GM19438 (cell line): Measurements from ENCODE around the gene ADAMTS18.
"Not testable (repeated sequence)": the region's sequence is repeated elsewhere in the genome, so short reads cannot be mapped to it uniquely, and the experiment has no call there.

Experiments used
- ATAC-seq: cut with Tn5 transposase; IDR thresholded peaks from one replicate; pipeline ENCODE4 v1.9.1; 2021; ENCODE audit warnings: low read depth; ENCODE audit not compliant: unreplicated experiment

The ADAMTS18 gene

DNA sequence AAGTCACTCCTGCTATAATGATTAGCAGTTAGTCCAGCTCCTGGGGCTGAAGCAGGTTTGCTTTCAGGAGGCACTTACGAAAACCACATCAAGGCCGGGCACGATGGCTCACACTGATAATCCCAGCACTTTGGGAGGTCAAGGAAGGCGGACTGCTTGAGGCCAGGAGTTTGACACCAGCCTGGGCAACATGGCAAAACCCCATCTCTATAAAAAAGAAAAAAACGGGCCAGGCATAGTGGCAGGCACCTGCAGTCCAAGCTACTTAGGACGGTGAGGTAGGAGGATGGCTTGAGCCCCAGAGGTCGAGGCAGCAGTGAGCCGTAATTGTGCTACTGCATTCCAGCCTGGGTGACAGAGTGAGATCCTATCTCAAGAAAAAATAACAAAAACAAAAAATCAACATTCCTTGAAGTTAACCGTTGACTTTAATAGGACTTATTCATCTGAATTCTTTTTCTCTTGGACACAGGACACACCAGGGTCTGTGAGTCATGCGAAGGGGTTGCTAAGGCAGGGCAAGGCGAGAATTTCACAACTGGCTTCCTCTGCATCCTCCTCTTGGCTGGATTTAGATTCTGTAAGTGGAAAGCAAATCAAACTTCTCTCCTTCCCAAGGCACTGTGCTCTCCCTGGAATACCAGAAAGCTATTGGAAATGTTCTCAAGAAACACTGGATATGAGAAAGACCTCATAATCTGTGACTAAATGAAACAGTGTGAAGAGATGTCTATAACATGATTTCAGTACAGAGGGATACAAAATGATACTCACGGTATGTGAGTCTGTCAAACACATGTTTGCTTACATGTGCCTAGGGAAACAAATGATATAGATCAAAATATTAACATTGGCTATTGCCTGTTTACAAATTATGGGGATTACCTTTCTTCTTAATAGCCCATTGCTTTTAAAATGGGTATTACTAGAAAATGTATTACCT lies 136.1 kb downstream of the ADAMTS18 start:
- ATAC-seq = no peak

DNA sequence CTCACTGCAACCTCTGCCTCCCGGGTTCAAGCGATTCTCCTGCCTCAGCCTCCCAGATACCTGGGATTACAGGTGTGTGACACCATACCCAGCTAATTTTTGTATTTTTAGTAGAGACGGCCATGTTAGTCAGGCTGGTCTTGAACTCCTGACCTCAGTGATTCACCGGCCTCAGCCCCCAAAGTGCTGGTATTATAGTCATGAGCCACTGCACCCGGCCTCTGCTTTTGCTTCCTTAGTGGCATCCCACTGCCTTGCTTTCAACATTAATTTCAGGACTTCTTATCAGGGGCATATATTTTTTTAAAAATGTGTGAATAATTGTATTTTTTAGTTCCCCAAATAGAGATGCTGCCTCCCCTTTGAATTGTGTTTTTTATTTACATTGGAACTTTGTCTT lies 136.8 kb downstream of the ADAMTS18 start:
- no peak for ATAC-seq

DNA sequence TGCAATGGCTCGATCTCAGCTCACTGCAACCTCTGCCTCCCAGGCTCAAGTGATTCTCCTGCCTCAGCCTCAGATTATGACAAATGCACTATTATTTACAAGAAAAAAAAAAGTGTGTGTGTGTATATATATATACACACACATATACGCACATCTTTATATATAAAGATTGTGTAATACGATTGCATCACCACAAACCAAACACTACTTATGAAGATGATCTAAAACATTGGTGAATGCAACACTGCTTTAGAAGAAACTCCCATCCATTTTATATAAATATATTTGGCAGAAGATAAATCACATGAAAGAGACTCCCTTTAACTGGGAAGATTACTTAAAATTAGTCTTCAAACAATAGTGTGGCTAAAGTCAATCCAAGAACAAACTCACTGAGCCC lies 138.9 kb downstream of the ADAMTS18 start:
- ATAC-seq = no peak

DNA sequence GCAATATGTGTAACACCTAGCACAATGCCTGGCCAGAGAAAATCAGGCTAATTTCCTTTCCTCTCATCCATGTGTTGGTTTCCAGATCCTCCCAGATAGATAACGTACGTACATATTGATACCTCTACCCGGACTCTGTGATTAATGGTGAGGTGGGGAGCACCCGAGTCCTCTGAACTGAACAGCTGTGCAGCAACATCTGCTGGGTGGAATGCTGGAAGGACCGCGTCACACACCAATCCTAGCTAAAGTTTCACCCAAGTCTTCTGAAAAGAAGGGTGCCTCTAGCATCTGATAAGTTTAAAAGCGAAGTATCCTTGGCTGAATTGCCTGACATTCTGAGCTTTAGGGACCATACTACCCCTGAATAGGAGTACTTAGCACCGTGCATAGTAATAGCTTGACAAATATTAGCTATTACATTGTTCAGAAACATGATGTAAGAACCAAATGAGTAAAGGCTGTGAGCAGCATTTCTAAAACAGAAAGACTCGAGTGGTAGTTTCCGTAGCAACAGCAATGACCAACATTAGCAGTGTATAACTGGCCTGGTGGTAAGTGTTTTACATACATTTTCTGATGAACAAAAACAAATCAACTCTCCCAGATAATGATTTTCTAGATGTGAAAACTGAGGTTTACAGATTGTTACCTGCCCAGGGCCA lies 144.3 kb downstream of the ADAMTS18 start:
- no peak for ATAC-seq

DNA sequence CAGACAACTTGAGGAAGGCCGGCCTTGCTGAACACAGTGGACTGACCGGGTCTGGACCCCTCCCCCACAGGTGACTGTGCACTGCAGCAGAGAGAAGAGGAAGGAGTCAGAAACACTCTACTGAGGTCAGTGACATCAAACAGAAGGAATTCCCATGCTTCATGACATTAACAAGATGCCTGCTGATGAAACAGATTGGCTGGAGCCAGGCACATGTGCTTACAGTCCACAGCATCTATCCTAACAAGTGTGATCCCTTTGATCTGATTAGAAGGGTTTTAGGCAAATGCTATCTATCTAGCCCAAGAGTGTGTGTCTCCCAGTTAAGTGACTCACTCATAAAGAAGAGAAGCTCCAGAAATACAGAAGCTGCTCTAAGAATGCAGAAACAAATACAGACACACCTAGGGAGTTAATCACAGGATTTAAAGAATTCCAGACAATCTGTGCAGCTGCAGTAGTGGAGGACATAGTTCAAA lies 145.5 kb downstream of the ADAMTS18 start:
- no peak for ATAC-seq

DNA sequence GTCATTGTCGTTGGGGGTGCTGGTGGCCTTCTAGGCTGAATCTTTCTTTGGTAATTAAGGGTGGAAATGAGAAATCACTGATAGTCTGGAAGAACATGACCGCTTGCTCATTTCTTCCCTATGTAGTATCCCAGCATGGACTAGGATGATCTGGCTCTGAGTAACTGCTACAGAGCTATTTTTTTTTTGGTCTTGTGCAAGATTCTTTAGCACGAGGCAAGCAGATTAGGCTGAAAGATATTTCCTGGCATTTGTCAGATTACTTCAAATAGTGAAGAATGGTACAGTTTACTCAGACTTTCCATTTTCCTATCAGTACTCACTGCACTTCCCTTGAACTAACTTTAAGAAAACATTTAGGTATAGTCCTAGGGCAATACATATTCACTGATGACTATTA lies 146.6 kb downstream of the ADAMTS18 start:
- no peak for ATAC-seq

DNA sequence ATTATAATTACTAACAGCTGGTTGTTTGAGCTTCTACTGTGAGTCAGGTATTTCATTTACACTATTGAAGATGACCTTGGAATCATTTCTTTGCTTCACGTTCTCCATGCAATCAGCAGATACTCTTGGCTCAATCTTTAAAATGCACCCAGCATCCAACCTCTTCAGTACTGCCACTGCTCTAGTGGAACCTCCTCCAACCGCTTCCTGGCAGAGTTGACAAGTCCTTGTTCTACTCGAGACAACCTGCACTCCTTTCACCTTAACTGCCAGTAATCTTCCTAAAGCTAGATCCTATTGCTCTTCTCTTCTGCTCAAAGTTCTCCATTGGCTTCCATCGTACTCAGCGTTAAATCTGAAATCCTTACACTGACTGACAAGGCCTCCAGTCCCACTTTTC lies 149.2 kb downstream of the ADAMTS18 start:
- ATAC-seq = no peak

DNA sequence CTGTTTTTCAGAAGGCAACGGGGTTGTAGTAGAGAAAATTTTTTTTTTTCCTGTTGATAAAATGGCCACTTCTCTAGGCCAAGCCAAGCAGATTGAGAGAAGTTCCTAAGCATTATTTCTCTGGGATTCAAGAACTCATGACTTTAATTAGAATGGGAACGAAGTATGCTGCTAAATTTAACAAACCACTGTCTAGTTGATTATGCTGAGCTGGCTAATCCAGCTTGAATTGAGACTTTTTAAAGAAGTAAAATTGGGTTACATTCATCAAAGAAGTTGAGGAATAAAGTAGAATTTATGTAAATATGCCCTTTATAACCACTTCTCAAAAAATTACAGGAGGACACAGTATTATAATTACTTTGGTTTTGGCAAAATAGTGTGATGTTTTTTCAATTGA lies 152.5 kb downstream of the ADAMTS18 start:
- ATAC-seq = no peak

DNA sequence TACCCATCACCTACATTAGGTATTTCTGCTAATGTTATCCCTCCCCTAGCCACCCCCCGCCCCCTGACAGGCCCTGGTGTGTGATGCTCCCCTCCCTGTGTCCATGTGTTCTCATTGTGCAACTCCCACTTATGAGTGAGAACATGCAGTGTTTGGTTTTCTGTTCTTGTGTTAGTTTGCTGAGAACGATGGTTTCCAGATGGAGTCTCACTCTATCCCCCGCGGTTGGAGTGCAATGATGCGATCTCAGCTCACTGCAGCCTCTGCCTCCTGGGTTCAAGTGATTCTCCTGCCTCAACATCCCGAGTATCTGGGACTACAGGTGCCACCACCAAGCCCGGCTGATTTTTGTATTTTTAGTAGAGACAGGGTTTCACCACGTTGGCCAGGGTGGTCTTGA lies 155.5 kb downstream of the ADAMTS18 start:
- not testable (repeated sequence) for ATAC-seq

DNA sequence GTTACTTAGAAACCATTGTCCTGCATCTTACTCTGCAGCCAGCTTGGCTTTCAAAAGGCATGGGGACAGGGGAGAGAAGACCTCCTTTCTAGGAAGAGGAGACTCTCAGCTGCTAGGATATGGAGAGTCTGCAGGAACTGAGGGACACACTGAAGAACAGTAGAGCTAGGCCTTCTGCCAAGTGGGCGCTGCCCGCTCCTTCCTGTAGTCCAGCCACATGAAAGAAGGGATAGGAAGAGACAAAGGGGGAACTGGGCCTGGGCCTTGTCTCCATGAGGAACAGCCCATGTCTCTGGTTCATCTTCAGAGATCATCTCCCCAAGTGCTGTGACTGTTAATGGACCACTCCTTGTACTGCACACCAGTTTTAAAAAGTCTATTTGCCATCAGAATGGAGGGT lies 157.3 kb downstream of the ADAMTS18 start:
- ATAC-seq = no peak

DNA sequence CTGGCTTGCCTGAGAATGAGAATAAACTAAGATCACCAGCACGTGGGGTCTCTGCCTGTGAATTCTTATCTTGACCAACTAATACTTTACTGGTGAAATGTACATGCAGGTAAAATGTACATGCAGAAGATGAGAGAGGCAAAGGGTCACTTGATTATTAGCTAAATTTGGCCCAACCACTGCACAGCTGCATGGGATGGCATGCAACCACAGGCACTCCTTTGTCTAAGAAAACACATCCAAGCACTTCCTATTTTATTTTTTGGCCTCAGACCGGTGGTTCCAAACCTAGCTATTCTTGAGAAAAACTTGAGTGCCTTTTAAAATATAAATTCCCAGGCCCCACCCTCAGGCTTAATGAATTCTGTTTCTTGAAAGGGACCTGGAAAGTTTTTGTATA lies 157.7 kb downstream of the ADAMTS18 start:
- no peak for ATAC-seq

DNA sequence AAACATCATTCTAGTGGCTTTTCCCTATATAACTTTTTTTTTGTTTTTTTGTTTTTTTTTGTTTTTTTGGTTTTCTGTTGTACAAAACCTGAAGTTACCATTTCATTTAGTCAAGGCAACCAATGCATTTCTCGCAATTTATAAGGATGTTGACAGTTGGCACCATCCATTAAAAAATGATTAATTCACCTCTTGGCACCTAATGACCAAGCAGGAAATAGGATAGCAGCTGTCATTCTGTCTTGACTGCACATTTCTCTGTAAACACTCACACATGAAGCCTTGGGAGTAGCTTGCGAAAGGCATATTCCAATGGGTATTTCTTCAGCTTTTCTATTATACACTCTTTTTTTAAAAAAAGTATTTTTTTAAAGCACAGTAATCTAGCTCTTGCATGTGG lies 158.2 kb downstream of the ADAMTS18 start:
- ATAC-seq = no peak

DNA sequence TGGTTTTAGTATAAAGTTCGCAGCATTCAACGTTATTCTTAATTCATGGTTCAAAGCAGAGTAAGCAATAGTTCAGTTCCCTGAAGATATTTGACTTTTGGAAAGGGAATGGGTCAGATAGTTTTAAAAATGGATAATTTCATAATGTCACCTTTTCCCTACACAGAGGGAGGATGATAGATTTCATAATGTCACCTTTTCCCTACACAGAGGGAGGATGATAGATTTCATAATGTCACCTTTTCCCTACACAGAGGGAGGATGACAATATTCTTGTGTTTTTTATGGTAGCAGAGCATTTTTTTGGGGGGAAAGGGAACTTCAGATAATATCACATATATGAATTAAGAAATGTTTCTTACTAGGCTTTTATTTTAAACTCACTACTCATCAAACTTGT lies 159.5 kb downstream of the ADAMTS18 start:
- ATAC-seq = not testable (repeated sequence)

DNA sequence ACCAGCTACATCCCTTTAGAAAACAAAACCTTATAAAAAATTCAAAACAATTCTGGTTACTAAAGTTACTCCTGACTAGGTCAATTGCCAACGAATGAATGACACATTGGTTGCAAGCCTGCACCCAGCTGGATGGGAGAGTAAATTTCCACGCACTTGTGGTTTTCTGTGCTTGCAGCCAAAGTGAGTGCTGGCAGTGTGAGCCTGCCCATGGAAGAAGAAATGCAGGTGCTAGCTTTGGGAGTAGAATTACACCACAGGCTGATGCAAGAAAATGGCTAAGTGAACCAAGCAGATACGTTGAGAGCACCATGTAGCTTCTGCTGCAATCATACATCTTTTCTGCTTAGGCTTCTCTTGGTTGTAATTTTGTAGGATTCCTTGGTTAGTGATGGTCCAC lies 161.0 kb downstream of the ADAMTS18 start:
- ATAC-seq = no peak

DNA sequence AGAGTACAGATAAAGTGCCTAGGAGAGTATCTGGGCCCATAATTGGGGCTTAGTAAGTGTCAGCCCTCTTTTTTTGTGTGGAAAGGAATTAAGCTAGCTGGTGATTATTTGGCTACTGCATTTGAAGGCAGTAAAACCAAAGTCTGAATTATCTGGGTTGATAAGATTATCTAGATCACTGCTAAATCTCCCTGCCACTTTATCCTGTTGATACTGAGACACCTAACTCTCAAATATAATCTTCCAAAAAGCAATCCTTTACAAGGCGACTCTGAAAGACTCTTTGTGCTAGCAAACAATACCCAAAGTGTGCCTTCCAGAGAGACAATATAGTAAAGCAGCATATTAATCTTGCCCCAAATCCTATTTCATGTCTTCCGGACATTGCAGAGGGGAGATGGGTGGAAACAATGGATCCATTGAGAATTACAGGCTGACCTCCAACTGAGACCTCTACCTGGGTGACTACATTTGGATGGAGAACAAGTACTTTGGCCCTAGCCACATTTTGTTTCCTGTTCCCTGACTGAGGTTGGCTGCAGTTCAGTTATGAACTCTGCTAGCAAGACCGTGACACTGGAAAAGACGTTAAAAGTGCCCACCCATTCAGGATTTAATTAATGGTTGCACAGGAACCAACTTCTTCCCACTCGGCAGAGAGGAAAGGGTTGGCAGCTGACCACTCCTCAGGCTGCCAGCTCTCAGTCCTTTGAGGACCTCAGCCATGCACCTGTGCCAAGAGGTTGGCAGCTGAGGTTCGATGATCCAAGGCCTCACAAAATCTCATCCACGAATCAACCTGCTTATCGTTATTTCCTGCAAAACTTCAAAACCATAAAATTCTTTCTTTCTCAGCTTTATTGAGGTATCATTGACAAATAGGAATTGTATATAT lies 163.1 kb downstream of the ADAMTS18 start:
- ATAC-seq = no peak

DNA sequence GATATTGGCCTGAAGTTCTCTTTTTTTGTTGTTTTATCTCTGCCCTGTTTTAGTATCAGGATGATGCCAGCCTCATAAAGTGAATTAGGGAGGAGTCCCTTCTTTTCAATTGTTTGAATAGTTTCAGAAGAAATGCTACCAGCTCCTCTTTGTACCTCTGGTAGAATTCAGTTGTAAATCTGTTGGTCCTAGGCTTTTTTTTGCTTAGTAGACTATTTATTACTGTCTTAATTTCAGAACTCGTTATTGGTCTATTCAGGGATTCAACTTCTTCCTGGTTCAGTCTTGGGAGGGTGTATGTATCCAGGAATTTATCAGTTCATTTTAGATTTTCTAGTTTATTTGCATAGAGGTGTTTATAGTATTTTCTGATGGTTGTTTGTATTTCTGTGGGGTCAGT lies 168.6 kb downstream of the ADAMTS18 start:
- ATAC-seq = not testable (repeated sequence)

DNA sequence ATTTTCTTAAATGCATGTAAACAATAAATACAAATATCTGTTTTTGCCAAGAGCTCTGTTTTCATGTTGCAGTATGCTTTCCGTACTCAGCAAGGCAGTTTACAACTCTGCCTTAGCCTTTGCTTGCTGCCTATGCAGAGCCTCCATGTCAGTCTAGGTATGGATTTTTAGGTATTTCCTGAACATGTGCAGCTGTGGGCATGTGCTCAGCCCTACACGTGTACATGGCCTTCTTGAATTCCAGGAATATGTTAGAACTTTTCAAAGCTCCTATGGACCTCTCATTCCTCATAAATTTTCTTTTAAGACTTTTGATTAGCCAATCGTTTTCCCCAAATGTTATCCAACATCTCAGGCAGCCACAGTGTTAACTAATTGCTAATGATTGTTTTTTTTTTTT lies 171.9 kb downstream of the ADAMTS18 start:
- ATAC-seq = no peak

DNA sequence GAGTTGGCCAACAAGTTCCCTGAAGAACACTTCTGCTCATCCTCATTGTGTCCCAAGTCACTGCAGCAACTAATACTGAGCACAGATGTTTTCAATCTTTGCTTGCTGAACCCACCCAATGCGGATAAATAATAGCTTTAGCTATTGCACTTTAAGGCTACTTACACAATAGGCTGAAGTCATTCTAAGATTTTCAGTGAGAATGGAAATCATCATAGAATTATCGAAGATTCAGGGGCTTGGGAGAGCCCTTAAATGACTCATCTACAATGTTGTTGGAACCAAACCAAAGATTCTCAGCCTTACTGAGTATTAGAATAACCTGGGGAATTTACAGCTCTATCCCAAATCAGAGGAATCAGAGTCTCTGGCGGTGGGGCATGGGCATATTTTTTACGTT lies 184.4 kb downstream of the ADAMTS18 start:
- ATAC-seq = no peak

DNA sequence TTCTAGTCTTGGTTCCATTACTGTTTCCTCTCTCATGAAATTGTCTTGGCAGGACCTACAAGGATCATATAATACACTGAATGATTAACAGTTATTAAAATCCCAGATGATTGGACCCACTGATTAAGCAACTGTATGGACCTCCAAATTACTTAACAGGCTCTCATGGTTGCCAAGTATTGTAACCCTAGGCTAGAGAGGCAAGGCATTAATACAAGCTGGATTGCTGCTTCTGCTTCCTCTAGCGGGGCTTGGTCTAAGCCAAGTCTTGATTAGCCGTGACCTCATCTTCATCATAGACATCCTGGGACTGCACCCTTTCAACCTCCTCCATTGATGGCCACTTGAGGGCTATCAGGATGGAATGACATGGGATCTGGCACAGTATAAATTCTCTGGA lies 188.7 kb downstream of the ADAMTS18 start:
- ATAC-seq = no peak

DNA sequence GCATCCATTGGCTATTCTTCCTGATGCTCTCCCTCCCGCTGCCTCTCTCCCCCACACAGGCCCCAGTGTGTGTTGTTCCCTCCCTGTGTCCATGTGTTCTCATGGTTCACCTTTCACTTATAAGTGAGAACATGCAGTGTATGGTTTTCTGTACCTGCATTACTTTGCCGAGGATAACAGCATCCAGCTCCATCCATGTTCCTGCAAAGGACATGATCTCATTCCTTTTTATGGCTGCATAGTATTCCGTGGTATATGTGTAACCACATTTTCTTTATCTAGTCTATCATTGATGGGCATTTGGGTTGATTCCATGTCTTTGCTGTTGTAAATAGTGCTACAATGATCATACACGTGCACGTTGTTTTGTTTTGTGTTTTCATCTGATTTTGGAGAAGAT lies 192.4 kb downstream of the ADAMTS18 start:
- ATAC-seq = not testable (repeated sequence)

DNA sequence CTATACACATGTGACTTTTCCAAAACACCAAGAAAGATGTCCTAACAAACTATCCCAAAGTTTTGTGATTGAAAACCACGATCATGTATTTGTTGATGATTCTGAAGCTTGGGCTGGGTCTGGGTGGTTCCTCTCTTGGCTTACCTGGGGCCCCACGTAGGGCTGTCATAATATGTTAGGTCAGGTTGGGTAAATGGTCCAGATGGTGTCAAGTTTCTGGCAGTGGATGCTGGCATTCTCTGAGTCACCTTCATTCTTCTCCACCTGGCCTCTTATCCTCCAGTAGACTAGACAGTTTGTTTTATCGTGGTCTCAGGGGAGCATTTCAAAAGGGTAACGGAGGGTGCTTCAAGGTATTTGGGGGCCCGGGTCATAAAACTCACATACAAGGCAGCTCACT lies 196.2 kb downstream of the ADAMTS18 start:
- no peak for ATAC-seq
